ENCODE data around the gene DAPK3.
"Not testable (repeated sequence)": the region's sequence is repeated elsewhere in the genome, so short reads cannot be mapped to it uniquely, and the experiment has no call there.

Gene DAPK3

DNA sequence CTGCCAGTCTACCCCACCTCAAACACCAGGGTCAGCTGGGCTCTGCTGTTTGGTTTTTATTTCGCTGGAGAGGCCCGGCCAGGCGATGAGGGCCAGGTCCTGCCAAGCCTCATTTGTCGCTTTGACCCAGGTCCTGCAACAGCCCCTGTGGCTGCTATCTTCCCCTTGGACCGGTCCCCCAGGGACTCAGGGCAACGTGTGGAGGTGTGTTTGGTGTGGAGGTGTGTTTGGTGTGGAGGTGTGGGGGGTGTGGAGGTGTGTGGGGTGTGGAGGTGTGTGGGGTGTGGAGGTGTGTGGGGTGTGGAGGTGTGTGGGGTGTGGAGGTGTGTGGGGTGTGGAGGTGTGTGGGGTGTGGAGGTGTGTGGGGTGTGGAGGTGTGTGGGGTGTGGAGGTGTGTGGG is 40.5 kb upstream of the DAPK3 start:
- Mint-ChIP-seq H3K4me1 (peaks cover 25% of the 10 kb centered on the region), H3K4me3 (peak overlapping the region; percentile 41)
- not testable (repeated sequence) for H3K9me3 Mint-ChIP-seq; ATAC-seq (ENCODE audit: low read depth); DNase-seq (ENCODE audit: low spot score in 2 of 2); H3K36me3 Mint-ChIP-seq; H3K27me3 Mint-ChIP-seq; H3K27ac Mint-ChIP-seq

DNA sequence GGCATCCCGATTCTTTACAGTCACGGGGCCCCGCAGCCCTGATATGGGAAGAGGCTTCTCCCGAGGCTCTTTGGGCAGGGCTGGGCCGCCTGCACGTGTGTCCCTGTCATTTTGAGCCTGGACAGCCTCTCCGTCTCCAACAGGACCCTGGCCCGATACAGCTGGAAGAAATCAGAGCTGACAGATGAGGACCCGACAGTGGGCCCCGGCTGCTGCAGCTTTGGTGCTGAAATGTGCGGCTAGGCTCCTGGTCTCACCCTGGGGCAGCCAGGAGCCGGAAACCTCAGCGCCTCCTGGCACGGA is 39.9 kb upstream of the DAPK3 start:
- H3K4me3 Mint-ChIP-seq, result no peak overlapping the region
- DNase-seq (ENCODE audit: low spot score in 2 of 2) (no peak), ATAC-seq (ENCODE audit: low read depth) (no peak)
- H3K36me3 Mint-ChIP-seq, result peaks cover 3% of the 10 kb centered on the region
- H3K4me1 Mint-ChIP-seq, result peaks cover 24% of the 10 kb centered on the region
- H3K27me3 Mint-ChIP-seq, result no peaks in the 10 kb centered on the region
- no peak overlapping the region for H3K27ac Mint-ChIP-seq
- no peaks in the 10 kb centered on the region for H3K9me3 Mint-ChIP-seq

DNA sequence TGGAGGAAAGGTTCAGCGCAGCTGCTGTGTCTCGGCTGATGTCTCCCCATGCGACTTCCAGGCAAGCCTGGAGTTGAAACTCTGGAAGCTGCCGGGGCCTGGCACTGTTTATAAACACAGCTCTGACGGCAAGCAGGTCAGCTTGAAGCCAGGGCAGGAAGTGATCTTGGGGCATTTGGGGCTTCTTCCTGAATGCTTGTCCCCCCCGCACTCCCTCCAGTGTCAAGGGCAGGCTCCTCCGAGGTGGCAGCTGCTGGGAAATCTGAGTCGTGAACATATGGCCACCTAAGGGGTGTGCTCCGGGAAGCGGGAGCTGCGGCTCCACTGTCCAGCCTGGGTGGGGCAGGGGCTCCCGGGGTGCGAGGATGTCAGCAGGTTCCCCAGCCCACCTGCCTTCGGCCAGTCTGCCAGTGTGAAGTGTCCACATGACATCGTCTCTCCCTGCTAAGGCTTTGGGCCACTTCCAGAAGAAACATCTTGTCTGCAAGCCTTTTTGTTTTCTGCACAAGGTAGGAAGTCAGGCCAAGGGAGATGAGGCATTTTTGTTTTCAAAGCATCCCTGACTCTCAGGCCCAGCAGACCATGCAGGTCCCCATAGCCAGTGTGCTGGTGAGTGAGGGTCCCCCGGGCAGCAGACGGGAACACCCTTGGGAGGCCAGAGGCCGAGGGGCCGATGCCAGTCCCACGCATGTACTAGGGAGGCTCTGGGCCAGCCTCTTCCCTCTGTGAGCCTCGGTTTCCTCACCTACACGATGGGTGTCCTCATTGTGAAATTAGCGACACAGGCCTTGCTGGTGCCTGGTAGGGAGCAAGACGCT is 39.3 kb upstream of the DAPK3 start:
- DNase-seq (ENCODE audit: low spot score in 2 of 2) (no peak), ATAC-seq (ENCODE audit: low read depth) (no peak)
- Mint-ChIP-seq H3K4me3 (no peak overlapping the region), H3K27ac (no peak overlapping the region), H3K4me1 (peaks cover 22% of the 10 kb centered on the region), H3K9me3 (no peaks in the 10 kb centered on the region), H3K36me3 (peaks cover 3% of the 10 kb centered on the region), H3K27me3 (no peaks in the 10 kb centered on the region)

GRCh38 chr19:4007836-4008539 is 37.1 kb upstream of the DAPK3 start:
- no peak for ATAC-seq (ENCODE audit: low read depth)

DNA sequence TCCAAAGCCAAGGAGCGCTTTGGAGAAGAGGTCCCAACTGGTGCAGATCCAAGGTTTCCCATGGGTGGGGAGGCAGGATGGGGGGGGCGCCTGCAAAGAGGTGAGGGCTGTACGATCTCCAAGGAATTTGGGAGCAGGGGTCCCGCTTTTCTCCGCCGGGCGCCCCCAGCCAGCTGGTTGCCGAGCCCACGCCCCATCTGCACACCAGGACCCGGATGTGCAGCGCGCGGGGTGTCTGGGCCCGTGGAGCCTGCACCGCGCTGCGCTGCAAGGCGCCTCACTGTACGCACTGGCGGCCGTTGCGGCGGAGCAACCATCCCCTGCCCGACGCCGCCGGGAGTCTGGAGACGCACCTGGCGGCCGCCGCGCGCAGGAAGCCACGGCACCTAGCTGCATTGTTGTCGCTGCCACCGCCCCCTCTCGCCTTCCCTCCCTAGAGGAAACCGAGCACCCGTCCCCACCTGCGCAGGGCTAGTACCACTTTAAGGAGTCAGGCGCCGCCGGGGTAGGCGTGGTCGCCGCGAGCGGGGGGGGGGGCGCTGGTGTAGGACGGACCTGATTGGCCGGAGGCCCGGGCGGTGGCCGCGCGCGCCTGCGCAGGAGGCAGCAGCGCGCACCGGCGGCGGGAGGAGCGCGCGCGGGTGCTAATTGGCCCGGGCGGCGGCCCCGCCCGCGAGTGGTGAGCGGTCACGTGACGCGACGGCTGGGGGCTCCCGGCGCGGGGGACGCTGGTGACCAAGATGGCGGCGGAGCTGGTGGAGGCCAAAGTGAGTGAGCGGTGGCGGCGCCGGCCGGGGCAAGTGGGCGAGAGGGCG is 36.3 kb upstream of the DAPK3 start, which contains the start of gene PIAS4:
PIAS4 (plus strand) TSS at position 716 of the 815 bp plus-strand sequence; CDS start at position 741, 25 bp downstream.
- Mint-ChIP-seq H3K4me1 (peaks cover 17% of the 10 kb centered on the region), H3K27ac (peak within 1 kb of the TSS; percentile 85), H3K27me3 (no peaks in the 10 kb centered on the region), H3K9me3 (no peaks in the 10 kb centered on the region), H3K4me3 (peak within 1 kb of the TSS; percentile 90), H3K36me3 (no peaks in the 10 kb centered on the region)
- DNase-seq (ENCODE audit: low spot score in 2 of 2) (peak; percentile 86 to 89), ATAC-seq (ENCODE audit: low read depth) (peak; percentile 84)

More at GRCh38 chr19:4007836-4008539, 37.1 kb upstream of the DAPK3 start:
- Mint-ChIP-seq H3K27me3 (no peaks in the 10 kb centered on the region), H3K4me3 (peak overlapping the region; percentile 90), H3K36me3 (peaks cover 2% of the 10 kb centered on the region), H3K27ac (peak overlapping the region; percentile 85), H3K9me3 (no peaks in the 10 kb centered on the region), H3K4me1 (peaks cover 19% of the 10 kb centered on the region)
- DNase-seq (ENCODE audit: low spot score in 2 of 2), result no peak

- H3K27ac Mint-ChIP-seq, H3K4me3 Mint-ChIP-seq: not testable (repeated sequence)
Measured at GRCh38 chr19:4005436-4005835, 34.5 kb upstream of the DAPK3 start.

DNA sequence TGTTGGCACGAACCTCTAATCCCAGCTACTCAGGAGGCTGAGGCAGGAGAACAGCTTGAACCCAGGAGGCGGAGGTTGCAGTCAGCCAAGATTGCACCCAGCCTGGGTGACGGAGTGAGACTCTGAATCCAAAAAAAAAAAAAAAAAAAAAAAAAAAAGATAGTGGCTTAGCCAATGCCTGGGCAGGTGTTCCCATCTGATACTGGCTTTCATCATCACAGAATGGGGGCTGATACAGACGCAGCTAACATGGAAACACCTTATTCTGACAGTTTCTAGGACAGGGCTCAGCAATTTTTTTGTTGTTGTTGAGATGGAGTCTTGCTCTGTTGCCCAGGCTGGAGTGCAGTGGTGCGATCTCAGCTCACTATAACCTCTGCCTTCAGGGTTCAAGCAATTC is 29.9 kb upstream of the DAPK3 start:
- not testable (repeated sequence) for ATAC-seq (ENCODE audit: low read depth); H3K27ac Mint-ChIP-seq; DNase-seq (ENCODE audit: low spot score in 2 of 2); H3K4me1 Mint-ChIP-seq; H3K4me3 Mint-ChIP-seq; H3K27me3 Mint-ChIP-seq; H3K9me3 Mint-ChIP-seq; H3K36me3 Mint-ChIP-seq

More at GRCh38 chr19:4005436-4005835, 34.5 kb upstream of the DAPK3 start:
- H3K9me3 Mint-ChIP-seq; DNase-seq (ENCODE audit: low spot score in 2 of 2); H3K27me3 Mint-ChIP-seq; ATAC-seq (ENCODE audit: low read depth); H3K36me3 Mint-ChIP-seq: not testable (repeated sequence)
- peaks cover 12% of the 10 kb centered on the region for H3K4me1 Mint-ChIP-seq

DNA sequence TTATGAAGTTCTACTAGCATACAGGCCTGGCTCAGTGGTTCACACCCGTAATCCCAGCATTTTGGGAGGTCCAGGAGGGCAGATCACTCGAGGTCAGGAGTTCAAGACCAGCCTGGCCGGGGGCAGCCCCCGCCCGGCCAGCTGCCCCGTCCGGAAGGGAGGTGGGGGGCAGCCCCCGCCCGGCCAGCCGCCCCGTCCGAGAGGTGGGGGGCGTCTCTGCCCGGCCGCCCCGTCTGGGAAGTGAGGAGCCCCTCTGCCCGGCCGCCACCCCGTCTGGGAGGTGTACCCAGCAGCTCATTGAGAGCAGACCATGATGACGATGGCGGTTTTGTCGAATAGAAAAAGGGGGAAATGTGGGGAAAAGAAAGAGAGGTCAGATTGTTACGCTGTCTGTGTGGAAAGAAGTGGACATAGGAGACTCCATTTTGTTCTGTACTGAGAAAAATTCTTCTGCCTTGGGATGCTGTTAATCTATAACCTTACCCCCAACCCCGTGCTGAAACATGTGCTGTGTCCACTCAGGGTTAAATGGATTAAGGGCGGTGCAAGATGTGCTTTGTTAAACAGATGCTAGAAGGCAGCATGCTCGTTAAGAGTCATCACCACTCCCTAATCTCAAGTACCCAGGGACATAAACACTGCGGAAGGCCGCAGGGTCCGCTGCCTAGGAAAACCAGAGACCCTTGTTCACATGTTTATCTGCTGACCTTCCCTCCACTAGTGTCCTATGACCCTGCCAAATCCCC is 27.9 kb upstream of the DAPK3 start:
- H3K9me3 Mint-ChIP-seq; DNase-seq (ENCODE audit: low spot score in 2 of 2); H3K27me3 Mint-ChIP-seq; H3K4me1 Mint-ChIP-seq; H3K4me3 Mint-ChIP-seq; H3K36me3 Mint-ChIP-seq; ATAC-seq (ENCODE audit: low read depth): not testable (repeated sequence)
- peak overlapping the region; percentile 38 for H3K27ac Mint-ChIP-seq

DNA sequence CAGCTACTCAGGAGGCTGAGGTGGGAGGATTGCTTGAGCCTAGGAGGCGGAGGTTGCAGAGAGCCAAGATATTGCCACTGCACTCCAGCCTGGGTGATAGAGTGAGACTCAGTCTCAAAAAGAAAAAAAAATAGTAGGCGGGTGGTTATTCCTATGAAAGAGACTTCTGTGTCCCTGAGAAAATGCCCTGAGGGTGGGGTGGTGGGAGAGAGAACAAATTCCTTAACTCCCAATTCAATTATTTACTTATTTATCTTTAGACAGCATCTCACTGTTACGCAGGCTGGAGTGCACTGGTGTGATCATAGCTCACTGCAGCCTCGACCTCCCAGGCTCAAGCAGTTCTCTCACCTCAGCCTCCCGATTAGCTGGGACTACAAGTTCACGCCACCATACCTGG is 24.7 kb upstream of the DAPK3 start:
- peaks cover 12% of the 10 kb centered on the region for H3K4me1 Mint-ChIP-seq
- no peaks in the 10 kb centered on the region for H3K36me3 Mint-ChIP-seq
- DNase-seq (ENCODE audit: low spot score in 2 of 2) (no peak), ATAC-seq (ENCODE audit: low read depth) (no peak)
- no peak overlapping the region for H3K4me3 Mint-ChIP-seq
- peaks cover 2% of the 10 kb centered on the region for H3K9me3 Mint-ChIP-seq
- H3K27ac Mint-ChIP-seq, result no peak overlapping the region
- no peaks in the 10 kb centered on the region for H3K27me3 Mint-ChIP-seq

DNA sequence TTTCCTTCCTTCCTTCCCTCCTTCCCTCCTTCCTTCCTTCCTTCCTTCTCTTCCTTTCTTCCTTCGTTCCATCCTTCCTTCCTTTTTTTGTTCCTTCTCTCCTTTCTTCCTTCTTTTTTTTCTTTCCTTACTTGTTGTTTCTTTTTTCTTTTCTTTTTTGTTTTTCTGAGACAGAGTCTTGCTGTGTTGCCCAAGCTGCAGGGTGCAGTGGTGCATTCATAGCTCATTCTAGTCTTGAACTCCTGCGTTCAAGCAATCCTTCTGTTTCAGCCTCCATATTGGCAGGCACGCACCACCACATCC is 19.9 kb upstream of the DAPK3 start:
- no peak overlapping the region for H3K27ac Mint-ChIP-seq
- H3K9me3 Mint-ChIP-seq, result peaks cover 2% of the 10 kb centered on the region
- no peak for ATAC-seq (ENCODE audit: low read depth)
- no peak for DNase-seq (ENCODE audit: low spot score in 2 of 2)
- H3K36me3 Mint-ChIP-seq, result no peaks in the 10 kb centered on the region
- peaks cover 9% of the 10 kb centered on the region for H3K4me1 Mint-ChIP-seq
- peak overlapping the region; percentile 66 for H3K4me3 Mint-ChIP-seq
- H3K27me3 Mint-ChIP-seq, result no peaks in the 10 kb centered on the region

DNA sequence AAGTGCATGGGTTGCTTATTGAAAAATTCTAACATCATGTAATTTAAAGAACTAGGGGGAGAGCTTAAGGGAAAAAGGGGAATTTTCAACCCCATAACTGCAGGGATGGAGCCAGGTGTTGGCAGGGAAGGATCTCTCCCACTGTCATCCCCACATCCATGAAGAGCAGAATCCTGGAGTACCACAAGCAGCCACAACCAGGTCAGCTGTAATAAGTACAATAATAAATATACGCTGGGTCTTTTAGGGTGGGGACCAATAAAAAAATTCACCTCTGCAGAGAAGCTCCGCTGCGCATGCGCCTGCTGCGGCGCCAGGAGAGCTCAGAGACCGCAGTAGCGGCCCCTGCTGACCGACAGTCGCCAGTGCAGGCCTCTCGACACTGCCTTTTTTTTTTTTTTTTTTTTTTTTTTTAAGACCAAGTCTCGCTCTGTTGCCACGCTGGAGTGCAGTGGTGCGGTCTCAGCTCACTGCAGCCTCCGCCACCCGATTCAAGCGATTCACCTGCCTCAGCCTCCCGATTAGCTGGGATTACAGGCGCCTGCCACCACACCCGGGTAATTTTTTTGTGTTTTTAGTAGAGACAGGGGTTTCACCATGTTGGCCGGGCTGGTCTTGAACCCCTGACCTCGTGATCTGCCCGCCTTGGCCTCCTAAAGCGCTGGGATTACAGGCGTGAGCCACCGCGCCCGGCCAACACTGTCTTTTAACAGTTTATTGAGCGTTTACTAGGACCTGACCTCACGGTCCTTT is 16.9 kb upstream of the DAPK3 start:
- Mint-ChIP-seq H3K4me3 (peak overlapping the region; percentile 87), H3K4me1 (peaks cover 30% of the 10 kb centered on the region), H3K27me3 (no peaks in the 10 kb centered on the region), H3K9me3 (peaks cover 2% of the 10 kb centered on the region), H3K27ac (peak overlapping the region; percentile 96), H3K36me3 (peaks cover 19% of the 10 kb centered on the region)
- DNase-seq (ENCODE audit: low spot score in 2 of 2) (peak; percentile 86 to 92), ATAC-seq (ENCODE audit: low read depth) (peak; percentile 22)

DNA sequence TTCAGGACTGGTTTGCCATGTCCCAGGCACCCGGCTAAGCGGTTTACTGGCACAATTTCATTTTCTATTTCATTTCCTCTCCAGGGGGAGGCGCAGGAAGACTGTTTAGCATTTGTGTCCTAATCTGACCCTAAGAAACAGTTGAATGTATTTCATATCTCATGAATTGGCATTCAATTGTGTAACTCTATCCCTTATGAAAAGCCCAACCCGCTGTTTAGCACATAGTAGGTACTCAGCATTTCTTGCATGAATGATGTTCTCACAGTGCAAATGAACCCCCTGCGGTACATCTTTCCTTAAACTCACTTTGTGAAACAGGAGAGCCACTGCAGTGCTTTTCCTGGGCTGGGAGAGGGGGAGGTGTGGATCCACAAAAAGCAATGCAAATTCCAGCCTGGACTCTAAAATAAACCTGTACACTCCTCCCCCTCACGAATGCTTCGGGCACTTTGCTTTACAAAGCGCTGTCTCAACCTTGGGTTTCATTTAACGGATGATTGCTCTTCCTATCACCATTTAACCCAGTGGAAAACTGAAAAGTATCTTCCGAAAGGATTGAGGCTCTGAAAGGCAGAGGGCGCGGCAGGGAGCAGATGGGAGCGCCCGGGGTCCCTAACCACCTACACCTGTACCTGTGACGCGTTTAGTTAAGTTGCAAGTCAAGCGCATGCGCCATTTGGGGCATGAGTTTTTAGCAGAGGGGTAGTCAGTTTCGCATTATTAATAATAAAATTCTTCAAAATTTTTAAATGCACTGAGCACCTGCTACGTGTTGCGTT is 15.6 kb upstream of the DAPK3 start:
- ATAC-seq (ENCODE audit: low read depth), result peak; percentile 31
- Mint-ChIP-seq H3K27ac (peak overlapping the region; percentile 96), H3K4me1 (peaks cover 33% of the 10 kb centered on the region), H3K4me3 (peak overlapping the region; percentile 87), H3K9me3 (peaks cover 2% of the 10 kb centered on the region), H3K27me3 (no peaks in the 10 kb centered on the region), H3K36me3 (peaks cover 24% of the 10 kb centered on the region)
- peak; percentile 52 to 64 for DNase-seq (ENCODE audit: low spot score in 2 of 2)

Measured in memory B cell (primary cell).